Omental fat pad (tissue), 4 donors: ENCODE results near the gene ATP2A3. TPM values are rescaled to one million over a fixed set of nuclear protein-coding genes. Genes with fewer than 3 reads are reported as not detected.

Experiments
- ATAC-seq: fragments of 150-250 bp; one replicate; pipeline ENCODE4 v1.9.1; 2016; ENCODE audit warnings: mild to moderate bottlenecking, moderate library complexity; ENCODE audit not compliant: low FRiP score
- DNase-seq: peaks from one replicate; pipeline ENCODE4 v3.0.0-alpha.2; 2019; ENCODE audit warnings: low spot score
- CTCF ChIP-seq, 3 donors: fragments of 450-650 bp; IDR thresholded peaks; one replicate each; pipeline ENCODE4 v1.5.1; 2016 to 2017; ENCODE audit warnings: antibody characterized with exemption in 3 of 3, mild to moderate bottlenecking in 3 of 3, moderate library complexity in 2 of 3
- total RNA-seq, 4 donors: library from RNA; depleted of rRNA; stranded (reverse); fragments of >200 nt; gene quantifications; one replicate each; pipeline ENCODE4 v1.1.0, GENCODE V29; 2016

Gene ATP2A3
- total RNA-seq, 4 donors from 2014 or later = 2.9 to 12.3 (median 5.5) TPM

GRCh38 chr17:3990386-3991127, 26.3 kb upstream of the ATP2A3 start:
- DNase-seq = no peak

GRCh38 chr17:3989041-3989886, 25.0 kb upstream of the ATP2A3 start:
- ATAC-seq = no peak
- no peak for TF ChIP-seq CTCF (IDR thresholded peaks at IDR 0.05)
- no peak for DNase-seq

More at GRCh38 chr17:3990386-3991127, 26.3 kb upstream of the ATP2A3 start:
- TF ChIP-seq CTCF (IDR thresholded peaks at IDR 0.05) = no peak
- no peak for ATAC-seq

- ATAC-seq (no peak), DNase-seq (no peak)
- TF ChIP-seq CTCF (IDR thresholded peaks at IDR 0.05) = no peak
Observed at GRCh38 chr17:3988297-3989040, 24.2 kb upstream of the ATP2A3 start.

- DNase-seq = no peak
- TF ChIP-seq CTCF (IDR thresholded peaks at IDR 0.05) = no peak
- ATAC-seq = no peak
Observed at GRCh38 chr17:3986939-3987335, 22.7 kb upstream of the ATP2A3 start.

GRCh38 chr17:3986270-3986938, 22.2 kb upstream of the ATP2A3 start:
- DNase-seq = no peak
- no peak for ATAC-seq

More at GRCh38 chr17:3986270-3986938, 22.2 kb upstream of the ATP2A3 start:
- TF ChIP-seq CTCF (IDR thresholded peaks at IDR 0.05) = no peak
